A549 (cell line): ENCODE measurements around the gene ATP10A. TPM values are rescaled to one million over a fixed set of nuclear protein-coding genes. Genes with fewer than 3 reads are reported as not detected.

ENCODE experiments used
- ATAC-seq, 2 experiments: fragments of 200-7000 bp in 1 of 2; fragments of >200 bp in 1 of 2; cut with Nextera tagmentation in 1 of 2; cut with Tn5 transposase in 1 of 2; 3 replicates each; pipeline versions ENCODE4 v1.8.0 to v1.9.1; 2018 to 2020; ENCODE audit warnings: mild to moderate bottlenecking in 1 of 2, moderate library complexity in 1 of 2
- CTCF ChIA-PET: fragments of 300-600 bp; sonication (Branson Sonifier 250); formaldehyde crosslinking; extraction: SDS; loops from one replicate; lab custom pipeline; 2021; ENCODE audit warnings: antibody characterized with exemption, inconsistent platforms; lab: Yijun Ruan, JAX
- POLR2A ChIA-PET: fragments of 350-600 bp; formaldehyde crosslinking; extraction: SDS; loops from one replicate; lab custom pipeline; 2021; ENCODE audit warnings: antibody characterized with exemption, inconsistent platforms; lab: Yijun Ruan, JAX
- DNase-seq, 2 experiments: peaks; one replicate each; pipeline versions ENCODE4 v3.0.0 to v3.0.0-alpha.2; 2011 to 2016; ENCODE audit warnings: low read depth in 1 of 2, low spot score in 1 of 2
- FAIRE-seq: peaks from 2 replicates; lab custom pipeline; 2011; peaks lifted over from hg19 to GRCh38; lab: Jason Lieb, UNC
- H3K27ac ChIP-seq, 2 experiments: fragments of >200 bp; sonication (Bioruptor Twin); formaldehyde crosslinking; 3 replicates each; pipeline ENCODE4 v1.5.1; 2016 to 2017
- H3K4me1 ChIP-seq: fragments of >200 bp; sonication (Bioruptor Twin); formaldehyde crosslinking; 3 replicates; pipeline ENCODE4 v1.6.1; 2016
- H3K4me2 ChIP-seq: fragments of >200 bp; sonication (Bioruptor Twin); formaldehyde crosslinking; 3 replicates; pipeline ENCODE4 v1.6.1; 2016
- H3K4me3 ChIP-seq: fragments of >200 bp; sonication (Bioruptor Twin); formaldehyde crosslinking; 3 replicates; pipeline ENCODE4 v1.5.1; 2016
- H3K9me3 ChIP-seq: fragments of >200 bp; sonication (Bioruptor Twin); formaldehyde crosslinking; 3 replicates; pipeline ENCODE4 v1.6.1; 2016
- BHLHE40 ChIP-seq: IDR thresholded peaks from 2 replicates; pipeline ENCODE4 v1.6.1; 2012; ENCODE audit warnings: low read depth, low read length, inconsistent platforms
- CBX2 ChIP-seq: fragments of 200-600 bp; sonication (generic); IDR thresholded peaks from 2 replicates; pipeline ENCODE4 v1.6.1; 2016; ENCODE audit warnings: low read depth, mild to moderate bottlenecking, borderline replicate concordance
- CHD4 ChIP-seq: fragments of 200-600 bp; sonication (generic); IDR thresholded peaks from 2 replicates; pipeline ENCODE4 v1.6.1; 2016; ENCODE audit warnings: antibody characterized with exemption, mild to moderate bottlenecking, borderline replicate concordance
- EHF ChIP-seq: fragments of 250-450 bp; sonication (Bioruptor Pico); IDR thresholded peaks from 2 replicates; pipeline ENCODE4 v1.5.0; 2020; ENCODE audit warnings: mild to moderate bottlenecking
- EP300 ChIP-seq, 2 experiments: fragments of >200 bp; sonication (Bioruptor Twin); formaldehyde crosslinking; IDR thresholded peaks; 2 replicates in 1 of 2; 3 replicates in 1 of 2; pipeline ENCODE4 v1.6.1; 2016 to 2017
- HOXB13 ChIP-seq: fragments of 250-450 bp; sonication (Bioruptor Pico); IDR thresholded peaks from 2 replicates; pipeline ENCODE4 v1.5.0; 2020; ENCODE audit warnings: low read depth, mild to moderate bottlenecking, moderate library complexity
- HOXB5 ChIP-seq: fragments of 250-450 bp; sonication (Bioruptor Pico); IDR thresholded peaks from 2 replicates; pipeline ENCODE4 v1.5.0; 2020; ENCODE audit warnings: mild to moderate bottlenecking, moderate library complexity
- MAZ ChIP-seq: fragments of 150-350 bp; IDR thresholded peaks from 2 replicates; pipeline ENCODE4 v1.6.1; 2014; ENCODE audit warnings: antibody characterized with exemption, low read depth, low read length, borderline replicate concordance
- POLR2A ChIP-seq: IDR thresholded peaks from 2 replicates; pipeline ENCODE4 v1.6.1; 2012; ENCODE audit warnings: mild to moderate bottlenecking, low read length
- RFX5 ChIP-seq: fragments of 450-650 bp; IDR thresholded peaks from 2 replicates; pipeline ENCODE4 v1.7.1; 2014; ENCODE audit warnings: antibody characterized with exemption, mild to moderate bottlenecking, moderate library complexity
- SREBF2 ChIP-seq: fragments of 450-650 bp; IDR thresholded peaks from 2 replicates; pipeline ENCODE4 v1.6.1; 2014; ENCODE audit warnings: mild to moderate bottlenecking, moderate library complexity
- TFCP2L1 ChIP-seq: fragments of 250-450 bp; sonication (Bioruptor Pico); IDR thresholded peaks from 2 replicates; pipeline ENCODE4 v1.5.0; 2021; ENCODE audit warnings: mild to moderate bottlenecking
- ZC3H11A ChIP-seq: fragments of 450-650 bp; IDR thresholded peaks from 2 replicates; pipeline ENCODE4 v1.6.1; 2014; ENCODE audit warnings: antibody characterized with exemption, mild to moderate bottlenecking
- ZFP36 ChIP-seq: fragments of 450-650 bp; IDR thresholded peaks from 2 replicates; pipeline ENCODE4 v1.6.1; 2014; ENCODE audit warnings: borderline replicate concordance; ENCODE audit not compliant: partially characterized antibody
- ZNF302 ChIP-seq: fragments of 250-450 bp; sonication (Bioruptor Pico); IDR thresholded peaks from 2 replicates; pipeline ENCODE4 v1.9.0; 2021; ENCODE audit warnings: inconsistent platforms, mild to moderate bottlenecking, moderate library complexity
- WGBS: methylation state at CpG from one replicate; pipeline ENCODE4 v1.1.6; 2017; ENCODE audit errors: missing lambda C conversion rate; 5-methylcytosine and 5-hydroxymethylcytosine counted together
- polyA plus RNA-seq, 4 experiments: library from polyadenylated mRNA; depleted of rRNA in 3 of 4; stranded (reverse); fragments of >200 nt; fragmentation: RNase III in 1 of 4; extraction: RNeasy Plus Mini Kit Qiagen cat#74134 plus additional on column Dnase treatment in 1 of 4; gene quantifications; 2 replicates in 3 of 4; 3 replicates in 1 of 4; pipeline ENCODE4 v1.2.3, GENCODE V29; 2011 to 2017
- TF ChIP-seq, protein P1 (sequence below): fragments of 250-450 bp; sonication (Bioruptor Pico); IDR thresholded peaks from 2 replicates; pipeline ENCODE4 v1.5.0; 2021; ENCODE audit warnings: mild to moderate bottlenecking, moderate library complexity, borderline replicate concordance
- TF ChIP-seq, protein P2 (sequence below): IDR thresholded peaks from 2 replicates; pipeline ENCODE4 v1.6.1; 2012
- TF ChIP-seq, protein P3 (sequence below): fragments of 450-650 bp; IDR thresholded peaks from 2 replicates; pipeline ENCODE4 v1.6.1; 2014; ENCODE audit warnings: antibody characterized with exemption
- TF ChIP-seq, protein P4 (sequence below): IDR thresholded peaks from 2 replicates; pipeline ENCODE4 v1.6.1; 2012
- TF ChIP-seq, protein P5 (sequence below): fragments of >200 bp; sonication (Bioruptor Twin); formaldehyde crosslinking; IDR thresholded peaks from 2 replicates; pipeline ENCODE4 v1.6.1; 2016

ATP10A gene
- polyA plus RNA-seq, 2 of the 4 experiments (the other 2 are of a cell fraction), result 5.9 to 7.6 TPM

DNA sequence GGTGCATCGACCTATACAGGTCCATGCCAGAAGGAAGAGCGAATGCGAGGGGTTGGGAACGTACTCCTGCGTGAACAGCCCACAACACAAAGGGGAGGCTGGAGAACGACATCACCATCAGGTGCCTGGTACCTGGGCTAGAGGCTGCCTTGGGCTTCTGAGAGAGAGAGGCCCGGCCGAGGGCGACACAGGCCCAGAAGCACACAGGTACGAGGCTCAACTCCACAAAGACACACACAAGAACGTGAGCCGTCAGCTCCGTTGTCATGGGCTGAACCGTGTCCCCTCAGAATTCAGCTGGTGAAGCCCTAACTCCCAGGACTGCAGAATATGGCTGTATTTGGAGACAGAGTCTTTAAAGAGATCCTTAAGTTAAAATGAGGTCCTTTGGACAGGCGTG lies 134.3 kb downstream of the ATP10A start:
- DNase-seq (no peak), ATAC-seq (no peak), FAIRE-seq (no peak)
- ChIA-PET CTCF (no interaction called here), POLR2A (no interaction called here)
- TF ChIP-seq, protein P1, sequence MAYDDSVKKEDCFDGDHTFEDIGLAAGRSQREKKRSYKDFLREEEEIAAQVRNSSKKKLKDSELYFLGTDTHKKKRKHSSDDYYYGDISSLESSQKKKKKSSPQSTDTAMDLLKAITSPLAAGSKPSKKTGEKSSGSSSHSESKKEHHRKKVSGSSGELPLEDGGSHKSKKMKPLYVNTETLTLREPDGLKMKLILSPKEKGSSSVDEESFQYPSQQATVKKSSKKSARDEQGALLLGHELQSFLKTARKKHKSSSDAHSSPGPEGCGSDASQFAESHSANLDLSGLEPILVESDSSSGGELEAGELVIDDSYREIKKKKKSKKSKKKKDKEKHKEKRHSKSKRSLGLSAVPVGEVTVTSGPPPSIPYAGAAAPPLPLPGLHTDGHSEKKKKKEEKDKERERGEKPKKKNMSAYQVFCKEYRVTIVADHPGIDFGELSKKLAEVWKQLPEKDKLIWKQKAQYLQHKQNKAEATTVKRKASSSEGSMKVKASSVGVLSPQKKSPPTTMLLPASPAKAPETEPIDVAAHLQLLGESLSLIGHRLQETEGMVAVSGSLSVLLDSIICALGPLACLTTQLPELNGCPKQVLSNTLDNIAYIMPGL (CRISPR knock-in tag), result no peak
- no peak for TF ChIP-seq RFX5
- no peak for TF ChIP-seq BHLHE40
- no peak for TF ChIP-seq EHF (CRISPR knock-in tag)
- TF ChIP-seq, protein P2, sequence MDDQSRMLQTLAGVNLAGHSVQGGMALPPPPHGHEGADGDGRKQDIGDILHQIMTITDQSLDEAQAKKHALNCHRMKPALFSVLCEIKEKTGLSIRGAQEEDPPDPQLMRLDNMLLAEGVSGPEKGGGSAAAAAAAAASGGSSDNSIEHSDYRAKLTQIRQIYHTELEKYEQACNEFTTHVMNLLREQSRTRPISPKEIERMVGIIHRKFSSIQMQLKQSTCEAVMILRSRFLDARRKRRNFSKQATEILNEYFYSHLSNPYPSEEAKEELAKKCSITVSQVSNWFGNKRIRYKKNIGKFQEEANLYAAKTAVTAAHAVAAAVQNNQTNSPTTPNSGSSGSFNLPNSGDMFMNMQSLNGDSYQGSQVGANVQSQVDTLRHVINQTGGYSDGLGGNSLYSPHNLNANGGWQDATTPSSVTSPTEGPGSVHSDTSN, result no peak
- no peak for TF ChIP-seq POLR2A
- no peak for TF ChIP-seq HOXB5 (CRISPR knock-in tag)
- TF ChIP-seq EP300 (IDR thresholded peaks at IDR 0.05), result no peak
- TF ChIP-seq, protein P3, sequence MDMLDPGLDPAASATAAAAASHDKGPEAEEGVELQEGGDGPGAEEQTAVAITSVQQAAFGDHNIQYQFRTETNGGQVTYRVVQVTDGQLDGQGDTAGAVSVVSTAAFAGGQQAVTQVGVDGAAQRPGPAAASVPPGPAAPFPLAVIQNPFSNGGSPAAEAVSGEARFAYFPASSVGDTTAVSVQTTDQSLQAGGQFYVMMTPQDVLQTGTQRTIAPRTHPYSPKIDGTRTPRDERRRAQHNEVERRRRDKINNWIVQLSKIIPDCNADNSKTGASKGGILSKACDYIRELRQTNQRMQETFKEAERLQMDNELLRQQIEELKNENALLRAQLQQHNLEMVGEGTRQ, result no peak
- no peak for TF ChIP-seq ZC3H11A
- TF ChIP-seq ZNF302 (CRISPR knock-in tag), result no peak
- no peak for TF ChIP-seq HOXB13 (CRISPR knock-in tag)
- Histone ChIP-seq H3K9me3 (no peaks in the 10 kb centered on the region), H3K4me2 (no peak overlapping the region), H3K4me1 (no peaks in the 10 kb centered on the region), H3K4me3 (no peak overlapping the region), H3K27ac (no peak overlapping the region)
- 80% methylated on average over 12 of the region's 15 CpGs for WGBS

DNA sequence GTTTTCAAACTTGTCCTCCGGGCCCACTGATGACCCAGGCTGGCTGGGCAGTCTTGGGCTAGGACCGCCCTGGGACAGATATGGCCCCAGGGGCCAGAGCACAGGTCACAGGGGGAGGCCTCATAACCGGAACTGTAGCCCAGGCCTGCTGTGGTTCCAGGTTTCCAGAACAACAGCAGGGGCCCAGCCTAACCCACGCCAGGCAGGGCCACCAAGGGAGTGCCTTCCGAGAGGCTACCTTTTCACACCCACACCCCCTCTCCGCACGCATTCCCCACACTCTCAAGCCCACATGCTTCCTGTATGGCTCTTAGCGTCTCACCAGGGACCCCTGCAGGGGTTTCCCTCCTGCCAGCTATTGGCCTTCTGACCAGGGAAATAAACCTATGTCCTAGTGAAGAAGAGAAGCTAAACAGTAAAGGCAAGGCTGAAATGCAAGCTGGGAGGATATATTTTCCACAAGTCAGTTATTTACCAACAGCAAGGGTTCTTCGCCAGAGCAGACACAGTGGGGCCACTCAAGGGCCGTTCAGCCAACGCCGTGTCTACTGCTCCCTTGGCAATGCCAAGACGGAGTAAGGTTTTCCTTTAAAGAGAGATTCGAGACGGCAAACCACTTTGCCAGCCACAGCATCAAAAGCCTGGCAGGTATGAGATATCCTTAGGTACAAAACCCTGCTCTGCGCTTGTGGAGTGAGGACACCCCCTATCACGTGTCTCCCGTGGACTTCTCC lies 135.1 kb downstream of the ATP10A start:
- Histone ChIP-seq H3K4me2 (no peak overlapping the region), H3K4me3 (no peak overlapping the region), H3K4me1 (no peaks in the 10 kb centered on the region), H3K27ac (no peak overlapping the region), H3K9me3 (no peaks in the 10 kb centered on the region)
- ChIA-PET POLR2A (no interaction called here), CTCF (no interaction called here)
- ATAC-seq (no peak), DNase-seq (no peak), FAIRE-seq (no peak)
- TF ChIP-seq, protein P4, sequence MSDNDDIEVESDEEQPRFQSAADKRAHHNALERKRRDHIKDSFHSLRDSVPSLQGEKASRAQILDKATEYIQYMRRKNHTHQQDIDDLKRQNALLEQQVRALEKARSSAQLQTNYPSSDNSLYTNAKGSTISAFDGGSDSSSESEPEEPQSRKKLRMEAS, result no peak
- no peak for TF ChIP-seq HOXB5 (CRISPR knock-in tag)
- no peak for TF ChIP-seq CBX2
- TF ChIP-seq RFX5, result no peak
- TF ChIP-seq, protein P2, result no peak
- no peak for TF ChIP-seq ZFP36
- TF ChIP-seq, protein P5, sequence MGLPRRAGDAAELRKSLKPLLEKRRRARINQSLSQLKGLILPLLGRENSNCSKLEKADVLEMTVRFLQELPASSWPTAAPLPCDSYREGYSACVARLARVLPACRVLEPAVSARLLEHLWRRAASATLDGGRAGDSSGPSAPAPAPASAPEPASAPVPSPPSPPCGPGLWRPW, result no peak
- TF ChIP-seq CHD4, result no peak
- TF ChIP-seq MAZ, result no peak
- no peak for TF ChIP-seq SREBF2
- no peak for TF ChIP-seq TFCP2L1
- WGBS, result 87% methylated on average over 18 of the region's 18 CpGs
